Measurements from ENCODE around the gene KCND2. TPM values are rescaled to one million over a fixed set of nuclear protein-coding genes. Genes with fewer than 3 reads are reported as not detected.

KCND2 gene
- total RNA-seq, 1 donor from 2014 or later: not detected

GRCh38 chr7:120412139-120413050 lies 139.4 kb downstream of the KCND2 start:
- ATAC-seq: no peak

DNA sequence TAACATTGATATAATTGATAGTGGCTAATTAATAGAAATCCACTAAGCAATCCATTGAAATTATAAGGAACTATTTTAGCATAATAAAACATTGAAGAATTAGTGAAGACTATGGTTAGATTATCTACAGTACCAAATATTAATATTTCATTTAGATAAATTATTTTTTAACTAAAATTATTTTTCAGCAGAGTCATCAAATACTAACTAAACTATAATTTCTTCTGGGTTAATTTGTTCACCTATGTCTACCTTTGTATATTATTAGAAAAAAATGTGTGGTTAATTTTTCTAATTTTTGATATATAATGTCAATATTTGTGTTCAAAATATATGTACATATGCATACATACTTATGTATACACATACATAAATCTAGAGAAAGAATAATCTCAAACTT lies 140.2 kb downstream of the KCND2 start:
- no peak for ATAC-seq

DNA sequence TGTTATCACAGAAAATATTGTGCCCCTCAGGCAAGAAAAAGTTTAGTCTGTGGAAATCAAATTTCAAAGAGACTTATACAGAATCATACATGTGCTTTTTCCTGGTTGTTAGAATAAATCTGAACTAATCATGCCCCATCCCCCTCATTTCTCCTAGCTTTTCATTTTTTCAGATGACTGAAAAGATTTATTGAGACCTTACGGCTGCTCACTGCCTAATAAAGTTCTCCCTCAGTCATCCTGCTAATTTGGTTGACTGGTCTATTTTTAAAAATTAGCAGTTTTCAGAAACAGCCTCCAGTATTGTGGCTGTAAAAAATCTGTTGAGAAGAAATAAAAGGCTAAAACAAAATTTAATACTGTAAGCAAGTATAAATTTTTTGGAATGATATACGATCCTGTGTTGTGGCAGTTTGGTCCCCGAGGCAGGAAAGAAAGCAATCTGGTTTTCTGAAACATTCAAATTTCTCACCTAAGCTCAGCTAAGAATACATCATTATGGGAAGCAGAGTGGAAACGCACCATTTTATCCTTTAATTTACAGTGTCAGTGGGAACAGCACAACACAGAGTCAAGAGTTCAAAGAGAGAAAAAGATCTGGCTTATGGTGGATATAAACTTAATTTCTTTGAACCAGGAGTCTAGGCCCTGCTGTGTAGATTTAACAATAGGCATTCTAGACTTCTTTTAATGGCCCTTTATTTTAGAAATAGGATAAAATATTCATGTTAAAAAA lies 144.4 kb downstream of the KCND2 start:
- ATAC-seq: no peak

GRCh38 chr7:120421151-120421651 lies 148.2 kb downstream of the KCND2 start:
- no peak for ATAC-seq

GRCh38 chr7:120431016-120431415 lies 158.0 kb downstream of the KCND2 start:
- ATAC-seq: no peak

DNA sequence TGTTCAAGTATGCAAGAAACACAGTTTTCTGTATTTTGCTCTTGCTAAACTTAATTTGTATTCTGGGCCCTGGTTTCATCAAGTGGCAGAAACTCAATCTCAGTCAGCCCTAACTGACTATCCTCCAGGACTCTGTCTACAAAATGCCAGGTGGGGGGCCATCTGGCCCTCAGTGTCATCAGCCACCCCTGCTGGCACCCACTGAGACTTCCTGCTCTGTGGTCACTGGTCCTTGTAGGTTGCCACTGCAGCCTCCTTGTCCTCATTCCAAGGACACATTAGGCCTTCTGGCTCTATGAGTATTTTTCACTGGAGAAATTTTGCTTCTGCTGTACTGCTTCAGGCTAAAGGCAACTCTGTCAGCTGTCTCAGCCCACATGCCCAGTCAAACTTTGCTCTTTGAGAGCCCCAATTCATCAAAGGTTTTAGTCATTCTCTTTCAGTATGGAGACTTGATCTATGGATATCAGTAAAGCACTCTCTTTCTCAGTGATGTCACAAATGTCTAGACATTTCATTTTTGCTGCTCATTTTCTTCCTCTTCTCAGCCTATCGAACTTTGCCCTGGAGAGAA lies 163.6 kb downstream of the KCND2 start:
- no peak for ATAC-seq

DNA sequence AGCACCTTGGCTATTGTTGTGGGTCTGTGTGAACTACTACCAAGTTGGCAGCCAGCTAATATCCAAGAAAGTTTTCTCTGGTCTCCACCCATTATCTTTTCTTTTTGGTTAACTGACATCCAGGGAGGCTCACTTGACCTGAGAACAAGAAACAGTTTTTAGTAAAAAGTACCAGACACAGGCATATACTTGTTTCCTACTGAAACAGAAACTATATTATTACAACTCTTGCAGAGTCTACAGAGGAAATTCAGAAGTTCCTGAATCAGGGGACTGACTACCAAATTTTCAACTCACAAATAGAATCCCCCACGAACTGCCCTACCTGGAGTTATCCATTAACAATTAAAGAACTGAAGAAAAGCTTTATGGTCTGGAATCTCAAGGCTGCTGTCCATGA lies 168.9 kb downstream of the KCND2 start:
- no peak for ATAC-seq

GRCh38 chr7:120442838-120443237 lies 169.9 kb downstream of the KCND2 start:
- no peak for ATAC-seq

GRCh38 chr7:120444650-120445049 lies 171.7 kb downstream of the KCND2 start:
- no peak for ATAC-seq

- peak; percentile 73 for ATAC-seq
These were observed 172.3 kb downstream of the KCND2 start for GRCh38 chr7:120445276-120445675.

DNA sequence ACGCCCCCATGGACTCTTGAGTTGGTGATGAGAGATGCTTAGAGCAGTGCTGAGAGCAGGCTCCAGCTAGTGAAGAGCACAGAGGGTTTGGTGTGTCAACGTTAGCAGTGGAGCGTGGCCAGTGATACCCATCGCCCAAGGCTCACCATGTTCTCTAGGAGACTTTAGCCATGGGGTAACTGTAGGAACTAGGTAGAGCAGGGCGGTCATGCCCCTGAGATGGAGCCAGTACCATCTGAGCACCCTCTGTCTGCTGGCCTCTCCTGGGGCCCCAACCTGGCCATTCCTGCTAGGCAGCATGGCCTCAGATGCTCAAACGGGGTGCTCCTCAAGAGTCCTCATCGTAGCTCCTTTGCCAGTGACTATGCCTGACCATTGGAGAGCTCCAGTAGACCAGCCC lies 179.7 kb downstream of the KCND2 start:
- ATAC-seq: no peak

- no peak for ATAC-seq
These were observed 183.7 kb downstream of the KCND2 start for GRCh38 chr7:120456699-120457098.

GRCh38 chr7:120460949-120461348 lies 188.0 kb downstream of the KCND2 start:
- no peak for ATAC-seq

GRCh38 chr7:120462991-120463390 lies 190.0 kb downstream of the KCND2 start:
- ATAC-seq: no peak

GRCh38 chr7:120464104-120464503 lies 191.1 kb downstream of the KCND2 start:
- ATAC-seq: no peak

- no peak for ATAC-seq
These were observed 194.7 kb downstream of the KCND2 start for GRCh38 chr7:120467676-120468075.

DNA sequence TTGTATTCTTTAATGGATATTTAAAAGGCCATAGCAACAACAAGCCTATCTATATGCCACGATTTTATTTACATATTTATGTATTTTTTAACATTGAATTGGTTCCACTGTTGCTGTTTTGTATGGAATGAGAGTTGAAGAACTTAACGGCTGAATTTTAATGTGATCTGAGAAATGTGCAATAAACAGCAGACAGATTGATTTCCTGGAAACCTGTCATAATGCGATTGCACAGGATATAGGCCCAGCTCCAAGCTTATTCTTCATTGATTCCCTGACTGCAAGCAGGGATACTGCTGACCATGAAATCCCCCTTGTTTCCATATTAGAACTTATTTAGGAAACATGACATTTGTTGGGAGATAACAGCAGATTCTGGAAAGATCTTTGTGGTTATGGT lies 195.6 kb downstream of the KCND2 start:
- no peak for ATAC-seq

GRCh38 chr7:120472892-120473291 lies 199.9 kb downstream of the KCND2 start:
- no peak for ATAC-seq

- ATAC-seq: no peak
These were observed 200.4 kb downstream of the KCND2 start for GRCh38 chr7:120473352-120473751.

- ATAC-seq: no peak
These were observed 203.0 kb downstream of the KCND2 start for GRCh38 chr7:120475994-120476393.

GRCh38 chr7:120480472-120480871 lies 207.5 kb downstream of the KCND2 start:
- no peak for ATAC-seq

GRCh38 chr7:120480930-120481329 lies 208.0 kb downstream of the KCND2 start:
- ATAC-seq: no peak

DNA sequence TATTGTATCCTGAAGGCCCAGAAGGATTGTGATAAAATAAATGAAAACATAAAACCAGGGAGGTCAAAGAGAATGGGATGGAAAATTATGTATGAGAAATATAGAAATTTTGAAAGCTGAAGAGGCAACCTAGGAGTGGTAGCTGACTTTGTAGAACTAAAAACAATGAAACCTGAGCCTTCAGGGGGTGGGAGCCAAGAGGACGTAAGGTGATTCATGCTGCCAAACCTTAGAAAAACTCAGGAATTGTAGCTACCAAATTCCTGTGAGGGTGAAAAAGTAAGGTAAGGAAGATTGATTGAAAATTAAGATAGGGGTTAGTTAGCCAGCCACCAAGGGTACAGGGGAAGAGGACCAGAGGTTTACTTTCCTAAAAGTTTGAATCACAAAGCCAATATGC lies 213.2 kb downstream of the KCND2 start:
- no peak for ATAC-seq
